OCI-M1 (cell line): ENCODE measurements around the gene ZCCHC24.

Experiments
- DNase-seq: peaks from one replicate; lab custom pipeline; 2025; lab: John Stamatoyannopoulos, UW

Gene ZCCHC24

DNA sequence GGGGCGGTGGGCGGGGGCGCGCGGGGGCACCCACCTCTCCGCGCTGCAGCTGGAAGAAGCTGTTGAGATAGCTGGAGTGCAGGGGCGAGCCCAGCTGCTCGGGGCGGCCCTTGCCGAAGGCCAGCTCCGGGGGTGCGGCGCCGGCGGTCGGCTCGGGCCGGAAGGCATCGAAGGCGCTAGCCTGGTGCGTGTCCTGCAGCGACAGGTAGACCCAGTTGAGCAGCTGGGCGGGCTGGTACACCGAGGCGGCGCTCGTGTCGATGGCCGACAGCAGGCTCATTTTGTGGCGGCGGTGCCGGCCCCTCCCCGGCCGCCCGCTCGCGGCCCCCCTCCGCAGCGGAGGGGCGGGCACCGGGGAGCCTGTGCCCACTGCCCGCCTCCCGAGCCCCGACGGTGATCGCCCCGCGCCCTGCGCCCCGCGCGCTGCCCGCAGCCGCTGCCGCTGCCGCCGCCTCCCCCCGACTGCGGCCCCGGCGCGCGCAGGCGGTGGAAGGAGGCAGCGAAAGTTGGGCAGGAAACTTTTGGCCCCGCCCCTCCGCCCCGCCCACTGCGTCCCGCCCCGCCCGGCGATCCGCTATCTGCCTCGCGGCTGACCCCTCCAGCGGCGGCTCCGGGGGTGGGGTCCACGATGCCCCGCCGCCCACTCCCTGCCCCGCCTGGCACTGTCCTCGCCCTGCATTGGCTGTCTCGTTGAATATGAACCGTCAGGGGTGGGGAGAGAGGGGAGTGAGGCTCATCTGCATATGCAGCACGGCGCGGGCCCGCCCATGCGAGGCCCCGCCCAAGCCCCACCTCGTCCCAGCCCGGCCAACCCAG is at the start of gene ZCCHC24:
TSS of gene ZCCHC24 (minus strand) at position 464 of the 816 bp plus-strand sequence. CDS start at position 280, 184 bp downstream.
- DNase-seq = peak; percentile 99

DNA sequence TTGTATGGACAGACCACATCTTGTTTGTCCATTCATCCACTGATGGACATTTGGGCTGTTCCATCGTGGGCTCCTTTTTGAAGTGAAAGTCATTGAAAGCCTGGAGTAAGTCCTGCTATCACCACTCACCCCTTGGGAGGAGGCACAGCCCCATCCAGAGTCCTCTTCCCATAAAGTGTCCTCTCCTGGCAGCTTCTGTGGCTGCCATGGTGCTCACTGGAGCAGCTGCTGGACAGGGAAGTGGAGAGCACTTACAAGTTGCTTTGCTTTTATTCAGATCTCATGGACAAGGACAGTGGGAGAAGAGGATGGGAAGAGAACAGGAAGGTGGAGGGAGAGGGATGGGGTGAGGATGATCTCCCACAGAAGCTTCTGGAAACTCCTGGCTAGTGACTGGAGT is 48.4 kb upstream of the ZCCHC24 start:
- no peak for DNase-seq

DNA sequence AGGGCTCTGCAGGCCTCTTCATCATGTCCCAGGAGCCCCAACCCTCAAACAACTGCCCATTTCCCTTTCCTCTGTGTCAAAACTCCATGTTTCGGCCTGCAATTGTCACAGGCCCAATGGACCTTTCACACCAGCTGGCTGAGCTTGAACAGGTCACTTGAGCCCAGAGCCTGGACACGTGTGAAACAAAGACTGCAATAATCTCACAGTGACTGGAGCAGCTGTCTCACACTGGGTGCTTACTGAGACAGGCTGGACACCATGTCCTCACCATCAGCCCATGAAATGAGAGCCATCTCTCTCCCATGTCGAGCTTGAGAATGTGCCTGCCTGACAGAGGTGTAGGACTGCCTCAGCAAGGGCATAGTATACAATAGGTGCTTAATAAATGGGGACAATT is 47.4 kb upstream of the ZCCHC24 start:
- DNase-seq = no peak

DNA sequence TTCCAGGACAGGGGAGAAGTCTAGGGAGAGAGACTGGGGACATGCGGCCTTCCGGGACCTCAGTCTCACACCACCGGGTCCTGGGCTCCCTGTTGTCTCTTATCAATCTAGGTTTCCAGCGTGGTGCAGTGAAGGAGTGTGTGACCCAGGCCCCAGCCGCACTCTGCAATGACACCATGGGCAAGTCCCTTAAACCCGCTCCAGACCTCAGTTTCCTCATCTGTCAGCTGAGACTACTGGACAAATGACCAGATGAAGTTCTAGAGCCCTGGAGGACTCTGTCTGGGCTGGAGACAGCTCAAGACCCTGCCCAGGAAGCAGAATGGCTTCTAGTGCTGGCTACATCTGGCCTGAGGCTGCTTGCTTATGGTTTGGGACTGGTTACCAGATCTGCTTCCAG is 46.8 kb upstream of the ZCCHC24 start:
- no peak for DNase-seq

DNA sequence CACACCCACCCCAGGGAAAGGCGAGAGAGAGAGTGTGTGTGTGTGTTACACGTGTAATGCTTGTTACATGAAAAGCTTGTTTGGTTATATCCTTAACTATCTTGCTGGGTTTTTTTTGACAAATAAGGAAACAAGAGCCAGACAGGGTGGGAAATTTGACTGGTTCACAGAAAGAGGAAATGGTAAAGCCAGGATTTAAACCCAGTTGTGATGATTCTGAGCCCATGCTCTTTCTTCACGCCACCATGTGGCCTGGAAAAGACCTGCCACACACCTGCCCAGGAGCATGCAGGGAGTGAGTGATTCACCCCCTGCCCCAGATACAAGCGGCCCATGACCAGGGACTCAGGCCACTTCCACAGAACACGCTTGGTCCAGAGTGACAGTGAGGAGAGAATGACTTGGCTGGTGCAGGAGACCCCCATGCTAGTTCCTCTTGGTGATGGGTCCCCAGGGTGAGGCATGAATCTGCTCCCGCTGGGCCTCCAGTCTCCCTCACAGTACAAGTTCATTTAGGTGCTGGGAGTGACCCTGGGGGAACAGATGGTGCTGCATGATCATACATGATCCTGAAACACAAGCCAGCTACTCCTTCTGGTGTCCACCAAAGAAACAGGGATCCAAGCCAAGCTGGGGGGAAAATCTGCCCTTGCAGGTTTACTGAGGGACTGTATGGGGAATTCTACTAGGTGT is 45.9 kb upstream of the ZCCHC24 start:
- peak; percentile 42 for DNase-seq

DNA sequence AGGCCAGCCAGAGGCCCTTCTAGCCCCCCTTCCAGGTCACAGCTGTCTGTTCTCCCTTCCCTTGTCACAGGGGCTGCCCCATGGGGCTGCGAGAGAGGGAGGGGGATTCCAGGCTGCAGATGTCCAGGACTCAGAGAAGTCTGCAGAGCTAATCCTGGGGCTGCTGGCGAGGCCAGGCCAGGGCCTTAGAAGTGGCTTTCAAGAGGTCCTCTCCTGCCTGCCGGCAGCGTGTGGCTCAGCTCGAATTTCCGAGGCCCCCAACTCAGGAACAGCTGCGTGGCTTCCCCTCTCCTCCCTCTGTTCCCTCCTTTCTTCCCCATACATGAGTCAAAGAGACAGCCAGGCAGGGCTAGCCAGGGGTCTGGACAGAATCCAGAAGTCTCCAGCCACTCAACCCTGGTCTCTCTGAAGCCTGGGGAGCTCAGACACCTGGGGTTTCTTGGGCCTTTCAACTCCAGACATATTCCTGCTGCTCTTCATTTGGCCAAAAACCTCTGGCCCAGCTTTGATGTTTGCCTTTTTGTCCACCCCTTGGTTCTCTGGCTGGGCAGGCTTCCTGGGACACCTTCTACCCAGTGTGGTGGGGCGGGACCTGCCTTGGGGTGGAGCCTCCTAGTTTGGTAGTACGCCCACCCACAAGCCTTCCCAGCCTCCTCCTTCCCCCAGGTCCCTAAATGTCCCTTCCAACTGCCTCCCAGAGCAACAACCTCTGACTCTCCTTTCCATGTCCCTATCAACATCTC is 45.1 kb upstream of the ZCCHC24 start:
- no peak for DNase-seq

DNA sequence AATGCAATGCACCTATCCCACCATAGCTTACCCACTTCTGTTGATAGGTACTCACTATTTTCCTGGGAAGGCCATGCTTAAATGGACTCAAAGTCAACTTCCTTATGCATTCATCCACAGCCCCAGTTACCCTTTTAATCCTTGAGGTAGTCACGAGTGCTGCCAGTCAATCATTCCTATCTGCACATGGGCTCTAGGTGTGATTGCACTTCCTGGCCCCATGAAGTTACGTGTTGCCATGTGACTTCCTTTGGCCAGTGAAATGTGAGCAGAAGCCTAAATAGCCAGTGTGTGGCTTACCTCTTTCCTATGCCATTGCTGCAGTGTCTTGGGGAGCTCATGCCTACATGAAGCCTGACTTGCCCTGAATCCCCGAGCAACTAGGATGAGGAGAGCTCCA is 43.4 kb upstream of the ZCCHC24 start:
- DNase-seq = peak; percentile 19

DNA sequence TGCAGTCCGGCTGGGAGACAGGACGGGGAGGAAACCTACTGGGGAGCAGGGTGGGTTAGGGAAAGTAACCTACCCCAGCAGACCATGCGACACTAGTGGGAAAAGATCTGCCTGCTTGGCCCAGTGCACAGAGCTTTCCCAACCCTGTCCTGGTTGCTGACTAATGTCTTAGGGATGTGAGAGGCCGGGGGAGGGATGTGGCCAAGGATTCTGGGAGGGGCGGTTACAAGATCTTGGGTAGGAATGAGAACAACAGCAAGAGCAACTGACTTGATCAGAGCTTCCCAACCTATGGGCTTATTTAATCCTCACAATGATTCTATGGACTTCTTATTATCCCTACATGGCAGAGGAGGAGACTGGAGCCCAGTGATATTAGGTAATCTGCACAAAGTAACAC is 42.9 kb upstream of the ZCCHC24 start:
- no peak for DNase-seq

DNA sequence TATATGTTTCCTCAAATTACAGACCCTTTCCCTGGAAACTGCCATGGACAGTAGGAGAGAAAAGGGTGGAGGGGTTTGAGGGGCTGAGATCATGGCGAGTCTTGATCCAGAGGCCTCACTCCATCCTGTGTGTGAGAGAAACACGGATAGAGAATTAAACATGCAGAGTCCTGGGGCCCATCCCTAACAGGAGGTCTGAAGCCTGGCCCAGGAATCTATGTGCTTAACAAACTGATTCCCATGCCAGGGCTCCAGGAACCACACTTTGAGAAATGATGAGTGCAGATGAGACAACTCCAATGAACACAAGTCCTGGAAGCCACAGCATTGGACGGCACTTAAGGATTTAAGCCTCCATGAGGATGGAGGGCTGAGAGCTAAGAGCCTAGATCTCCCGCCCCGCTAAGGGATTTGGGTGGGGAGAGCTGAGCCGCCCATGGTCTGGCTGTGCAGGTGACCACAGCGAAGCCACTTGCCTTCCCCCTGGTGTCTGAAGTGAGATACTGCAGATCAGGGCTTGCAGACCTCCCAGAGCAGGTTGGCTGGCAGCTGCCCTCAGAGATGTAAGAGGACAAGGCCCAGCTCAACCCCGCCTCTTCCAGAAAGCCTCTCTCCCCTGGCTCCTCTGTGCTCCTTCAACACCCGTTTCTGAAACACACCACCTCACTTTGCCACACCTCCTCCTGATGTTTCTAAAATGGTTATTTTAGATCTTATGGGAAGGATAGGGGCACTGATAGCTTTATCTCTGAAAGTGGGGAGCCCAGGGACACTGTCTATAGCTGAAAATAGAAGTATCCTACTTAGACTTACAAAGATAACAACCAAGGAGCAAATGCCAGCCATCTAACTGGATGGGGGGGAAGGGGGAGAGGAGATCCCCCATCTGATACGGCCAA is 42.1 kb upstream of the ZCCHC24 start:
- DNase-seq = peak; percentile 75

DNA sequence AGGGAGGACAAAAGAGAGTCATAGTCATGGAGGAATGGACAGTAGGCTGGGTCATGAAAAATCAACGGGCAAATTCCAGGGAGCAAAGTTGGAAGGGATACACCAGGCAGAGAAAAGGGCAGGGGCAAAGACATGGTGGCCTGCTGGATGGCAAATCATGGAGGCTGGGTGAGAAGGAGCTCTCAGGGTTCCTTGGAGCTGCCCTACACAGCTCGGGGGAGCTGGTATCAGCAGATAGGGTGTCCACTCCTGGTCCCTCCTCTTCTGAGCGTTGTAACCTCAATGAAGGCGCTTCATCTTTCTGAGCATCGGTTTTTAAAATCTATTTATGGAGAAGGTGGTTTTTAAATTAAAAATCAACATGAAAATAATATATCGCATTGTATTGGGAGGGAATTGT is 39.1 kb upstream of the ZCCHC24 start:
- no peak for DNase-seq

DNA sequence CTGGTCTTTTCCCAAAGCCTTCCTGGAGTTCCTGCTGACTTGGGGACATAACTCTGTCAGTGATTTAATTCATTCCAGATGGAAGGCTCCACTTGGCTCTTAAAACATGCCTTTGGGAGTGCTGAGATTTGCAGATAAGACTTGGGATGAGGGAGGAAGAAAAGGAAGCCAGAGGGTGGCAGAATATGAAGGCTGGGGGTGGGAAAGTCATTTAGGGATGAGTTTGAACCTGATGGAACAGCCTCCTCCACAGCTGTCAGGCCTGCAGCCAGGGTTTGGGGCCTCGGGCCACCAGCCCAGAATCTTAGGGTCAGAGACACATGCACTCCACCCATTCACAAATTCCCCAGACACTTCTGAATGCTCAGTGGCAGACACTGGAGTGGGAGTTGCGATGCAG is 38.5 kb upstream of the ZCCHC24 start:
- no peak for DNase-seq

DNA sequence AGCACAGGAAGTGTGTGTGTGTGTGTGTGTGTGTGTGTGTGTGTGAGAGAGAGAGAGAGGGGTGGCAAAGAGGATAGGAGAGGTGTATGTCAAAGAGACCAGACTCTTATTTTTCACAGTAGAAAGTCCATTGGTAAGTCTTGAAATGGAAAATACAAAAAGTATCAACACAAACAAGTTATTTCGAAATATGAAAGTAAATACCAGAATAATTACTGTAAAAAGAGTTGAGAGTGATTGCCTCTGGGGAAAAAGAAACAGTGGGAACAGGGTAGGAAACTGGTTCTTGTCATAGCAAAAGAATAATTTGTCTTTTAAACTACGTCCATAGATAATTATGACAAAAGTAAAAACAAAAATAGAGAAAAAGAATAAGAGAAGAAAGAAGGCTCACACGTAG is 37.9 kb upstream of the ZCCHC24 start:
- DNase-seq = no peak

DNA sequence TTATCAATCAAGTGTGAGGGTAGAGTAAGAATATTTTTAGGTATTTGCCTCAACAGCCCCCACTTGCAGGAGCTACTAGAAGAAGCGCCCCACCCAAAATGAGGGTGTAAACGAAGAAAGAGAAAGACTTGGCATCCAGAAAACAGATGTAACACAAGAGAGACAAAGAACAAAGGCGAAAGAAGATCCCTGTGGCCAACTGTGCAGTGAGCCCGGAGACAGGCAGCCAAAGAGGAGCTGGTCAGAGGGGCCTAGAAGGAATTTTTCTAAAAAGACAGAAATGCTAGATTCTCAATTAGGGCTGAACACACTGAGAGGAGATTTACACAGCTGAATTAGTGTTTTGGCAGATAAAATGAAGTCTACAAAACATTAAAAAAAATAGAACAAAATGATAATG is 37.3 kb upstream of the ZCCHC24 start:
- DNase-seq = no peak

DNA sequence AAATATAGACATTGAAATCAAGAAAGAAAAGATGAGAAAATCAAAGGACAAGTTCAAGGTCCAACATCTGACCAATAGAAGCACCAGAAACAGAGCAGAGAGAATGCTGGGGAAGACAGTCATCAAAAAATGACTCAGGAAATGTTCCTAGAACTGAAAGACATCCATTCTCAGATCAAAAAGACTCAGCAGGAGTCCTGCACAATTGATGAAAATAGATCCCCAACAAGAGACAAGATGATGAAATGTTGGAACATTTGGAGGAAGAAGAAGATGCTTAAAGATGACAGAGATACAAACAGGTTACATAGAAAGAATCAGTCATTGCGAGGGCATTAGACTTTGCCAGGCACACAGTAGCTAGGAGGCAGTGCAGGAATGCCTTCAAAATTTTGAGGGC is 36.9 kb upstream of the ZCCHC24 start:
- DNase-seq = no peak

DNA sequence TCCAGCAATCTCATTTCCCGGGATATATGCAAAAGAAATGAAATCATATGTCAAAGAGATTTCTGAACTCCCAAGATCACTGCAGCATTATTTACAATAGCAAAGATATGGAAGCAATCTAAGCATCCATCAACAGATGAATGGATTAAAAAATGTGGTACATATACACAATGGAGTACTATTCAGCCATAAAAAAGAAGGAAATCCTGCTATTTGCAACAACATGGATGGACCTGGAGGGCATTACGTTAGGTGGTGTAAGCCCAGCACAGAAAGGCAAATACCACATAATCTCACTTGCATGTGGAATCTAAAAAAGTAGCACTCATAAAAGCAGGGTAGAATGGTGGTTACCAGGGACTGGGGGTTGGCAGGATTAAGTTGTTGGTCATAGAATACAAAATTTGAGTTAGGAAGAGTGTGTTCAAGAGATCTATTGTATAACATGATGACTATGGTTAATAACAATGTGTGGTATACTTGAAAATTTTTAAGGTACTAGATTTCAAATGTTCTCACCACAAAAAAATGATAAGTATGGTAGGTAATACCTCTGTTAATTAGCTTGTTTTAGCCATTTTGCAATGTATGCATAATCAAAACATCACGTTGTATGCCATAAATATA is 34.0 kb upstream of the ZCCHC24 start:
- DNase-seq = no peak

DNA sequence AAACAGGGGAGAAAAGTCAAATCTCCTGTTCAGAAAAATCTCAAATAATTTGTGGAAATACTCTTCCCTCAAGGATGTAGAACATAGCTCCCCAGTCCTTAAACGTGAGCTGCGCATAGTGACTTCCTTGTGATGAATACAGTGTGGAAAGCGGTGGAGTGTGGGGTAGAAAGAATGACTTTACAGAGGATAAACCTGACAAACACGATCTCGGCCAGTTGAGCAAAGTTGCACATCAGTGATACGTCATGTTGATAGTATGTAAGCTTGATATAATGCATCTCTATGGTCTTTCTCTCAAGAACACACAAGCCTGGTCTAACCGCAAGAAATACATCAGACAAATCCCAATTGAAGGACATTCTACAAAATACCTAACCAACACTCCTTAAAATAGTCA is 32.0 kb upstream of the ZCCHC24 start:
- DNase-seq = no peak

DNA sequence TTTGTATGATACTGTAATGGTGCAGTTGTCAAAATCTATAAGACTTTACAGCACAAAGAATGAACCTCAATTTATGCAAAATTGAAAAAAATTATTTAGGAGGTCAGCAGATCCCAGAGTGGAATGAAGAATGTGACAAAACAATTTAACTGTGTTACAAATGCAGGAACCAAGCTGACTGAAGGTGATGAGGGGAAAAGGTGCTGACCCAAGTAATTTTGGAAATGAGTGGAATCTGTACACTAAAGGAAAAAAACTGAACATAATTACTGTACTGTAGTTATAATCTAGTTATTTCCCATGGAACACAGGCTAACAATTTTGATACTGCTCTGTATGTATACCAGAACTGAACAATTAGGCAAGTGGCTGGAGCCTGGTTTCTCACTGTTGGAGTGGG is 31.2 kb upstream of the ZCCHC24 start:
- no peak for DNase-seq

DNA sequence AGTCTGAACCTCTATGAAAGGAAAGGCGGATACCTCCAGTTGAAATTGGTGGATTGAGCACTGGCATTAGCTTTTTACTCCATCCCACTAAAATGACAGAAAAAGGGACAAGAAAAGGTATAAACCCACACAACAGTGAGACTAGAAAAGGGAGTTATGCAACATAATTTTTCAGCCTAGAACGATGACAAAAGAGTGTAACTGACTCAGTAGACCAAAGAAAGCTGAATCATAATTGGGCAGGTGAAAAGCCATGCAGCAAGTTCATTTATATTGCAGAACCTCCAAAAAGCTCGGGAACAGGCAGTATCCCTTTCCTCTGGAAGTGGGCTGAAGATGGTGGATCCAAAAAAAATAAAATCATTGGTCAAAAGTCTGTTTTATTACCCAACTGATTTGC is 30.5 kb upstream of the ZCCHC24 start:
- DNase-seq = no peak

DNA sequence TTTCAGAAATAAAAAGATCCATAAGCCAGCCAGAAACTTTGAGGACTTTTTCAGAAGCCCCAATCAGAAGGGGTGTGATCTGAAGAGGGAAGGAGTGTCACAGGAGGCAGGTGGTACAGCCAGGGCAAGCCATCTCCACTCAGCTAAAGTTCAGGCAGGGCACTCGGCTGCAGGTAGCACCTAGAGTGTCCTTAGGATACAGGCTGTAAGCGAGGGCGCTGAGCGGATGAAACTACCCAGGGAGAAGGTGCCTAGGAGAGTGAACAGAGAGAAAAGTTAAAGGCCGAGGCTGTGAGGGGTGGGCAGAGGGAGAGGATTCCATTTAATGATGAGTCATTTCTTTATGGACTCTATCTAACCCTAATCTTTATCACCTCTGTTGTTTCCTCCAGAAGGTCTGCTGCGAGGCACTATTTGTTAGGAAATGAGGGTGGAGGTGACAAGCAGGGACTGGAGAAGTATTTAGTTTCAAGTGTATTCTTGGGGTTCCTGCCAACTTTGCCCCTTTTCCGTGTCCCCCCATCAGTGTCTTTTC is 29.8 kb upstream of the ZCCHC24 start:
- no peak for DNase-seq

DNA sequence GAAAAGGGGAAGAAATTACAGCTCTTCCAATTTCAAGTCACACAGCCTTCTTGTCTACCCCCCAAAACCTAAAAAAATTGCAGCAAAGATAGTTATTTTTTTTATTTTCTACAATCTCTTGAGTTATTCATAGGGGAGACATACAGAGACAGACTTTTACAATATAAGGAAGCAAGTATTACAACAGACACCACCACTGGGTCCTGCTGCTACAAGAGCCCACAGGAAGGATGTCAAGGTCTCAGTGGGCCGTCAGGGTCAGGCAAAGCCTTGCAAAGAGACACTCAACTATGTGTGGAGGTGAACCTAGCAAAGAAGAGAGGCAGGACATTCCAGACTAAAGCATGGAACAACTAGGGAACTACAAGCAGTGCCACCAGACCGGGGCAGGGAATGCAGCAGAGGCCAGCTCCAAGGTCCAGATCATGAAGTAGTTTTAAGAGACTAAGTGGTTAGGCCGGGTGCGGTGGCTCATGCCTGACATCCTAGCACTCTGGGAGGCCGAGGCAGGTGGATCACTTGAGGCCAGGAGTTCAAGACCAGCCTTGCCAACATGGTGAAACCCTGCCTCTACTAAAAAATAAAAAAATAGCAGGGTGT is 28.2 kb upstream of the ZCCHC24 start:
- no peak for DNase-seq

DNA sequence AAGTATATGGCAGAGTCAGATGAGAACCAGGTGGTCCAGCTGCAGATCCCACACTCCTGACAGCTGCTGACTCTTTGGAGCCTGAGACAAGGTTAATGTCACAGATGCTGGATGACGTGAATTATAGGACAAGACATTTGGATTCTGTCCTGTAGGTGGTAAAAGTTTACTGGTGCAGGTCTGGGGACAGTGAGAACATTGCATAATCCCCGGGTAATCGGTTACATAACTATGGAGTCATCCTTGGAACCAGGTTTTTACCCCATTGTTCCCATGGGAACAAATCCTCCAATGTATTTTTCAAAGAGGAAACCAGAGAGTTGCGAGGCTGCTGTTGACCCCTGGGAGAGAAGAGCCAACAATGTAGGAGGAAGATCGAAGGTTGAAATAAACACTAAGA is 27.5 kb upstream of the ZCCHC24 start:
- no peak for DNase-seq
